Gastrocnemius medialis (tissue), 4 donors: ENCODE data around the gene ATG7. TPM values are rescaled to one million over a fixed set of nuclear protein-coding genes. Genes with fewer than 3 reads are reported as not detected.

Source experiments
- ATAC-seq, 2 donors: fragments of 150-250 bp; one replicate each; pipeline ENCODE4 v1.9.1; 2016
- DNase-seq, 2 donors: peaks; one replicate each; pipeline ENCODE4 v3.0.0-alpha.2; 2019
- H3K27ac ChIP-seq, 4 donors: fragments of 200-600 bp; sonication (generic); 1 replicate in 1 of 4; 2 replicates in 3 of 4; pipeline ENCODE4 v1.5.1; 2016 to 2018; ENCODE audit warnings: mild to moderate bottlenecking in 2 of 4, moderate library complexity in 1 of 4
- H3K27me3 ChIP-seq, 3 donors: fragments of 200-600 bp; sonication (generic) in 2 of 3; 1 replicate in 1 of 3; 2 replicates in 2 of 3; pipeline versions ENCODE4 v1.5.1 to v1.6.0; 2016 to 2019; ENCODE audit warnings: mild to moderate bottlenecking in 1 of 3, moderate library complexity in 1 of 3
- H3K36me3 ChIP-seq, 2 donors: fragments of 200-600 bp; sonication (generic) in 1 of 2; one replicate each; pipeline ENCODE4 v1.5.1; 2017 to 2018
- H3K4me1 ChIP-seq, 2 donors: fragments of 200-600 bp; sonication (generic) in 1 of 2; one replicate each; pipeline ENCODE4 v1.5.1; 2016 to 2017; ENCODE audit warnings: mild to moderate bottlenecking in 2 of 2
- H3K4me3 ChIP-seq, 4 donors: fragments of 200-600 bp; sonication (generic) in 3 of 4; 1 replicate in 1 of 4; 2 replicates in 3 of 4; pipeline ENCODE4 v1.5.1; 2016 to 2019; ENCODE audit warnings: mild to moderate bottlenecking in 2 of 4
- H3K9me3 ChIP-seq, 3 donors: fragments of 200-600 bp; sonication (generic) in 2 of 3; 1 replicate in 1 of 3; 2 replicates in 2 of 3; pipeline ENCODE4 v1.5.1; 2016 to 2019
- CTCF ChIP-seq, 5 experiments: fragments of 450-650 bp in 3 of 5; fragments of 200-600 bp in 2 of 5; sonication (generic) in 2 of 5; IDR thresholded peaks in 4 of 5; conservative IDR thresholded peaks in 1 of 5; 1 replicate in 4 of 5; 2 replicates in 1 of 5; pipeline ENCODE4 v1.5.1; 2016 to 2019; ENCODE audit warnings: antibody characterized with exemption in 5 of 5, mild to moderate bottlenecking in 3 of 5, moderate library complexity in 3 of 5
- POLR2A ChIP-seq, 2 donors: fragments of 450-650 bp; IDR thresholded peaks; one replicate each; pipeline ENCODE4 v1.6.1; 2017; ENCODE audit warnings: antibody characterized with exemption in 2 of 2, mild to moderate bottlenecking in 2 of 2, moderate library complexity in 2 of 2
- in situ Hi-C, 4 donors: fragments of 200-750 bp; cut with MboI; loops; one replicate each; pipeline versions ENCODE4 v1.15.0 to v1.8.0; 2017; ENCODE audit warnings: low sequenced_read_pairs in 4 of 4
- intact Hi-C: fragments of 100-400 bp; cut with DNase I; formaldehyde crosslinking; loops from one replicate; pipeline ENCODE4 v1.15.1; 2023; ENCODE audit warnings: low total_unique reads
- total RNA-seq, 4 donors: library from RNA; depleted of rRNA; stranded (reverse); fragments of >200 nt; gene quantifications; one replicate each; pipeline versions ENCODE4 v1.1.0 to v1.2.3, GENCODE V29; 2016

ATG7 gene
- total RNA-seq, 4 donors from 2014 or later, result 13.5 to 29.2 (median 15.0) TPM

GRCh38 chr3:11536936-11537612, 264.9 kb downstream of the ATG7 start:
- ATAC-seq (no peak), DNase-seq (peak in 1 of 2 donors; percentile 7)
- no peaks in the 10 kb centered on the region for H3K27me3 ChIP-seq
- peaks cover 16 to 18% of the 10 kb centered on the region in 2 donors for H3K4me1 ChIP-seq
- no peaks in the 10 kb centered on the region for H3K36me3 ChIP-seq
- in situ Hi-C loops, result no loop called here
- H3K4me3 ChIP-seq, result no peak overlapping the region
- no peak for TF ChIP-seq CTCF (IDR thresholded peaks at IDR 0.05 in 4 of 5, conservative IDR thresholded peaks at IDR 0.05 in 1 of 5)
- TF ChIP-seq POLR2A (IDR thresholded peaks at IDR 0.05), result no peak
- no peaks in the 10 kb centered on the region for H3K9me3 ChIP-seq
- no peak overlapping the region for H3K27ac ChIP-seq
- intact Hi-C loops, result no loop called here

- intact Hi-C loops, result no loop called here
- peaks cover 11 to 14% of the 10 kb centered on the region in 2 donors for H3K4me1 ChIP-seq
- no peaks in the 10 kb centered on the region for H3K27me3 ChIP-seq
- in situ Hi-C loops, result no loop called here
- no peak for ATAC-seq
- H3K4me3 ChIP-seq, result no peak overlapping the region
- H3K9me3 ChIP-seq, result no peaks in the 10 kb centered on the region
- no peak overlapping the region for H3K27ac ChIP-seq
- DNase-seq, result no peak
- no peaks in the 10 kb centered on the region for H3K36me3 ChIP-seq
- TF ChIP-seq POLR2A (IDR thresholded peaks at IDR 0.05) (no peak), CTCF (IDR thresholded peaks at IDR 0.05 in 4 of 5, conservative IDR thresholded peaks at IDR 0.05 in 1 of 5) (no peak)
Measured at GRCh38 chr3:11538581-11538980, 266.4 kb downstream of the ATG7 start.

- intact Hi-C loops (no loop called here), in situ Hi-C loops (no loop called here)
- Histone ChIP-seq H3K36me3 (no peaks in the 10 kb centered on the region), H3K9me3 (no peaks in the 10 kb centered on the region), H3K27ac (no peak overlapping the region), H3K27me3 (no peaks in the 10 kb centered on the region), H3K4me3 (no peak overlapping the region), H3K4me1 (peaks cover 5 to 8% of the 10 kb centered on the region in 2 donors)
- TF ChIP-seq POLR2A (IDR thresholded peaks at IDR 0.05) (no peak), CTCF (IDR thresholded peaks at IDR 0.05 in 4 of 5, conservative IDR thresholded peaks at IDR 0.05 in 1 of 5) (no peak)
- DNase-seq, result no peak
- ATAC-seq, result no peak
Measured at GRCh38 chr3:11539218-11539617, 267.0 kb downstream of the ATG7 start.

- no peak for DNase-seq
- Histone ChIP-seq H3K4me3 (no peak overlapping the region), H3K9me3 (no peaks in the 10 kb centered on the region), H3K36me3 (no peaks in the 10 kb centered on the region), H3K27ac (no peak overlapping the region), H3K27me3 (no peaks in the 10 kb centered on the region), H3K4me1 (peaks cover under 1 to 4% of the 10 kb centered on the region in 2 donors)
- intact Hi-C loops (no loop called here), in situ Hi-C loops (no loop called here)
- no peak for TF ChIP-seq CTCF (IDR thresholded peaks at IDR 0.05 in 4 of 5, conservative IDR thresholded peaks at IDR 0.05 in 1 of 5)
- TF ChIP-seq POLR2A (IDR thresholded peaks at IDR 0.05), result no peak
- no peak for ATAC-seq
Measured at GRCh38 chr3:11539677-11540076, 267.5 kb downstream of the ATG7 start.
